MM.1S (cell line): ENCODE results near the gene DDX10.

Experiments used
- DNase-seq: peaks from one replicate; pipeline ENCODE4 v3.0.0-alpha.2; 2015
- H2AFZ ChIP-seq: fragments of 300-600 bp; sonication (generic); 2 replicates; pipeline ENCODE4 v1.6.0; 2016; ENCODE audit warnings: antibody characterized with exemption, low read length
- H3F3A ChIP-seq: fragments of 300-600 bp; sonication (generic); 2 replicates; pipeline ENCODE4 v1.6.1; 2016; ENCODE audit warnings: mild to moderate bottlenecking, antibody characterized with exemption, low read length, moderate library complexity, mixed read lengths; ENCODE audit not compliant: insufficient read depth
- H3K27ac ChIP-seq: fragments of 300-600 bp; sonication (generic); 2 replicates; pipeline ENCODE4 v1.5.1; 2016; ENCODE audit warnings: mild to moderate bottlenecking, low read length
- H3K27me3 ChIP-seq: fragments of 300-600 bp; sonication (generic); replicated peaks from 2 replicates; pipeline ENCODE4 v1.6.0; 2016; ENCODE audit warnings: low read length; ENCODE audit not compliant: insufficient read depth
- H3K36me3 ChIP-seq: fragments of 300-600 bp; sonication (generic); replicated peaks from 2 replicates; pipeline ENCODE4 v1.6.1; 2016; ENCODE audit warnings: mild to moderate bottlenecking, low read length, mixed read lengths; ENCODE audit not compliant: insufficient read depth
- H3K4me1 ChIP-seq: fragments of 300-600 bp; sonication (generic); 2 replicates; pipeline ENCODE4 v1.6.1; 2016; ENCODE audit warnings: low read length, mixed read lengths
- H3K4me2 ChIP-seq: fragments of 300-600 bp; sonication (generic); 2 replicates; pipeline ENCODE4 v1.6.0; 2016; ENCODE audit warnings: low read depth, low read length
- H3K4me3 ChIP-seq: fragments of 300-600 bp; sonication (generic); 2 replicates; pipeline ENCODE4 v1.5.1; 2016; ENCODE audit warnings: low read length, mixed read lengths
- H3K79me2 ChIP-seq: fragments of 300-600 bp; sonication (generic); 2 replicates; pipeline ENCODE4 v1.6.1; 2016; ENCODE audit warnings: mixed run types, low read length, mixed read lengths
- H3K9ac ChIP-seq: fragments of 300-600 bp; sonication (generic); 2 replicates; pipeline ENCODE4 v1.6.1; 2016; ENCODE audit warnings: low read length, mixed read lengths
- H3K9me2 ChIP-seq: fragments of 300-600 bp; sonication (generic); replicated peaks from 2 replicates; pipeline ENCODE4 v1.6.1; 2016; ENCODE audit warnings: mild to moderate bottlenecking, low read length, mixed read lengths; ENCODE audit not compliant: insufficient read depth
- H3K9me3 ChIP-seq: fragments of 300-600 bp; sonication (generic); replicated peaks from 2 replicates; pipeline ENCODE4 v1.6.1; 2016; ENCODE audit warnings: mild to moderate bottlenecking, low read length, mixed read lengths; ENCODE audit not compliant: insufficient read depth
- H4K20me1 ChIP-seq: fragments of 300-600 bp; sonication (generic); 2 replicates; pipeline ENCODE4 v1.6.1; 2016; ENCODE audit warnings: mild to moderate bottlenecking, low read length, moderate library complexity, mixed read lengths; ENCODE audit not compliant: insufficient read depth
- CTCF ChIP-seq: fragments of 300-600 bp; sonication (generic); IDR thresholded peaks from 2 replicates; pipeline ENCODE4 v1.5.1; 2016; ENCODE audit warnings: antibody characterized with exemption, low read length, mixed read lengths
- EZH2 ChIP-seq: fragments of 300-600 bp; sonication (generic); optimal IDR thresholded peaks from 2 replicates; pipeline ENCODE3; 2017; ENCODE audit warnings: low read depth, mild to moderate bottlenecking, antibody characterized with exemption, low read length, mixed read lengths
- EZH2phosphoT487 ChIP-seq: fragments of 300-600 bp; sonication (generic); IDR thresholded peaks from 2 replicates; pipeline ENCODE4 v1.6.1; 2018; ENCODE audit warnings: antibody characterized with exemption, low read length

DDX10 gene

DNA sequence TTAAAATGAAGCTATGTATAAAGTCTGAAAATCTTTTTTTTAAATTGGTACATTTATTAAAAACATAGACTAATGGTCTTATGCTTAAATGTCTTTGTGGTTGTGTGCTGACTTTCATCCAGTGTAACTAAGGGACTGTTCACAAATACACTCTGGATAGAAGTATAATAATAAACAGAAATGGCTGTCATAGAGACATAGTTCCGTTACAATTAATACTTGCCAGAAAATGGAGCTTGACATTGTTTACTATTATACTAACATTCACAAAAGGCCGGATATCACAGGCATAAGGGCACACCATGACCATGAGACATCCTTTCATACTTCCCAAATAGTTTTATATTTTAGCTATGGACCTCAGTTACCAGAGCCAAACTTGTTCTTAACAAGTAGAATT is 161.3 kb downstream of the DDX10 start:
- H2AFZ ChIP-seq: no peak overlapping the region
- no peak overlapping the region for H3K27ac ChIP-seq
- H3K9ac ChIP-seq: no peak overlapping the region
- H4K20me1 ChIP-seq: no peaks in the 10 kb centered on the region
- H3K9me2 ChIP-seq: no peaks in the 10 kb centered on the region
- H3K9me3 ChIP-seq: no peaks in the 10 kb centered on the region
- TF ChIP-seq EZH2phosphoT487: no peak
- TF ChIP-seq CTCF: no peak
- TF ChIP-seq EZH2: no peak
- no peak for DNase-seq
- no peaks in the 10 kb centered on the region for H3F3A ChIP-seq
- H3K4me2 ChIP-seq: no peak overlapping the region
- H3K36me3 ChIP-seq: no peaks in the 10 kb centered on the region
- H3K4me1 ChIP-seq: no peaks in the 10 kb centered on the region
- no peak overlapping the region for H3K4me3 ChIP-seq
- H3K79me2 ChIP-seq: no peaks in the 10 kb centered on the region; the same call in 1 of the 2 replicates
- H3K27me3 ChIP-seq: no peaks in the 10 kb centered on the region

DNA sequence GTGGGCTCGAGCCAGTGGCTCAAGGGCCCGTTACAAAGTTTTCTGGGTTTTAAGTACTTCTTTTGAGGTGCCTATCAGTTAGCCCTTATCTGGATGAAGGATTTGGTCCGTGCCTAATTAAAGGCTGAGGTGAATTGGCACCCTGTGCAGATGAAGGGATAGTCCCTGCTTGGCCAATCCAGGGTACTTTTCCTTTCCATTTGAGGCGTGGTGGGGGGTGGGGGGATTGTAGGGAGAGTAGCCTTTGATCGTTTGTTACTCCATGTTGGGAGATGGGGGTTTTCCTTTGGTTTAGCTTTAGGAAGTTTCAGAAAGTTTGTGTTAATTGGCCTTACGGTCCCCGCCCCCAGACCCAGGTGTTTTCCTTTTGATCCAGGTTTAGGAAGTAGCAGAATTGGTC is 170.8 kb downstream of the DDX10 start:
- H2AFZ ChIP-seq: no peak overlapping the region
- no peaks in the 10 kb centered on the region for H3K27me3 ChIP-seq
- no peak overlapping the region for H3K4me2 ChIP-seq
- H3K36me3 ChIP-seq: no peaks in the 10 kb centered on the region
- no peak overlapping the region for H3K9ac ChIP-seq
- no peaks in the 10 kb centered on the region for H4K20me1 ChIP-seq
- H3F3A ChIP-seq: no peaks in the 10 kb centered on the region
- no peaks in the 10 kb centered on the region for H3K9me3 ChIP-seq
- no peaks in the 10 kb centered on the region for H3K79me2 ChIP-seq
- no peak for DNase-seq
- no peak overlapping the region for H3K4me3 ChIP-seq
- H3K4me1 ChIP-seq: peaks cover 11% of the 10 kb centered on the region
- H3K27ac ChIP-seq: no peak overlapping the region
- no peaks in the 10 kb centered on the region for H3K9me2 ChIP-seq
- TF ChIP-seq CTCF: no peak
- no peak for TF ChIP-seq EZH2
- TF ChIP-seq EZH2phosphoT487: no peak

DNA sequence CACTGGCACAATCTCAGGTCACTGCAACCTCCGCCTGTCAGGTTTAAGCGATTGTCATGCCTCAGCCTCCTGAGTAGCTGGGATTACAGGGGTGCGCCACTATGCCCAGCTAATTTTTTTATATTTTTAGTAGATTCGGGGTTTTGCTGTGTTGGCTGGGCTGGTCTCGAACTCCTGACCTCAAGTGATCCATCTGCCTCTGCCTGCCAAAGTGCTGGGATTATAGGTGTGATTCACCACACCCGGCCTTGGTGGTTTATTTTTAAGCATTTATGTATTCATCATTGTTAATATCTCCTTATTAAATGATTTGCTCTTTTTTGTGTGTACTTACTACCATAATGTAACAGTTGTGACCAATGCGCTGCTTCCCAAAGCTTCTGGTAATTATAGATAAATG is 171.7 kb downstream of the DDX10 start:
- H3K36me3 ChIP-seq: no peaks in the 10 kb centered on the region
- no peaks in the 10 kb centered on the region for H4K20me1 ChIP-seq
- H3K4me1 ChIP-seq: peaks cover 11% of the 10 kb centered on the region
- H3K9ac ChIP-seq: no peak overlapping the region
- no peak overlapping the region for H3K4me3 ChIP-seq
- no peaks in the 10 kb centered on the region for H3K9me2 ChIP-seq
- H2AFZ ChIP-seq: no peak overlapping the region
- H3K4me2 ChIP-seq: no peak overlapping the region
- no peaks in the 10 kb centered on the region for H3F3A ChIP-seq
- no peaks in the 10 kb centered on the region for H3K79me2 ChIP-seq
- TF ChIP-seq CTCF (no peak), EZH2 (no peak), EZH2phosphoT487 (no peak)
- DNase-seq: no peak
- H3K9me3 ChIP-seq: no peaks in the 10 kb centered on the region
- no peaks in the 10 kb centered on the region for H3K27me3 ChIP-seq
- H3K27ac ChIP-seq: no peak overlapping the region
